ENCODE data around the gene RCAN3. TPM values are rescaled to one million over a fixed set of nuclear protein-coding genes. Genes with fewer than 3 reads are reported as not detected.

The RCAN3 gene
- total and polyA plus RNA-seq, 9 of the 15 experiments (the other 6 are each of a cell fraction or from before 2014, with no cell fraction given): 0.10 to 1.4 (median 0.43) TPM

DNA sequence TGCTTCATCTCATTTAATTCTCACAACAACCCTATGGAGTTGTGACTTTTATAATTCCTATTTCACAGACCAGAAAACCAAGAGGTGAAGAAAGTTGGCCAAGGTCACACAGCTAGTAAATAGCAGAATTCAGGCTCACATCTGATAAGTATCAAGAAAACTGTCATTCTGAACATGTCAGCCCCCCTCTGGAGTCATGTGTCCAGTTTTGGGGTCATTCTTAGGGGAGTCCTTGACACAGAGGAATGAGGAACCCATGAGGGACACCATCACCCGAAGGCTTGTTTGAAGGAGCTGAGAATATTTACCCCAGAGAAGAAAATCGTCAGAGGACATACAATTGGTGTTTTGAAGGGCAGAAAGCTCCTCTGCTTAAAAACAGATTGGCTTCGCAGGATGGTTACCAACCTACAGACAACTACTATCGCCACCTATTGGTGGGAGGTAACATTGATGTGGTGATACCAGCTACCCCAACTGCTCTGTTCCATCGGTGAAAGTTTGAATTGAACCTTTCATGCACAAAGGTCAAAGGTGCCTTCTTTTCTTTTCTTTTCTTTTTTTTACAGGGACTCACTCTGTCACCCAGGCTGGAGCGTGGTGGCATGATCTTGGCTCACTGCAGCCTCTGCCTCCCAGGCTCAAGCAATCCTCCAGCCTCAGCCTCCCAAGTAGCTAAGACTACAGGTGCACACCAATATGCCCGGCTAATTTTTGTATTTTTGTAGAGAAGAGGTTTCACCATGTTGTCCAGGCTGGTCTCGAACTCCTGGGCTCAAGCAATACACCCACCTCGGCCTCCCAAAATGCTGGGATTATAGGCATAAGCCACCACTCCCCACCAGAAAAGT is 84.6 kb downstream of the RCAN3 start (continued):
- TF ChIP-seq, protein P1, sequence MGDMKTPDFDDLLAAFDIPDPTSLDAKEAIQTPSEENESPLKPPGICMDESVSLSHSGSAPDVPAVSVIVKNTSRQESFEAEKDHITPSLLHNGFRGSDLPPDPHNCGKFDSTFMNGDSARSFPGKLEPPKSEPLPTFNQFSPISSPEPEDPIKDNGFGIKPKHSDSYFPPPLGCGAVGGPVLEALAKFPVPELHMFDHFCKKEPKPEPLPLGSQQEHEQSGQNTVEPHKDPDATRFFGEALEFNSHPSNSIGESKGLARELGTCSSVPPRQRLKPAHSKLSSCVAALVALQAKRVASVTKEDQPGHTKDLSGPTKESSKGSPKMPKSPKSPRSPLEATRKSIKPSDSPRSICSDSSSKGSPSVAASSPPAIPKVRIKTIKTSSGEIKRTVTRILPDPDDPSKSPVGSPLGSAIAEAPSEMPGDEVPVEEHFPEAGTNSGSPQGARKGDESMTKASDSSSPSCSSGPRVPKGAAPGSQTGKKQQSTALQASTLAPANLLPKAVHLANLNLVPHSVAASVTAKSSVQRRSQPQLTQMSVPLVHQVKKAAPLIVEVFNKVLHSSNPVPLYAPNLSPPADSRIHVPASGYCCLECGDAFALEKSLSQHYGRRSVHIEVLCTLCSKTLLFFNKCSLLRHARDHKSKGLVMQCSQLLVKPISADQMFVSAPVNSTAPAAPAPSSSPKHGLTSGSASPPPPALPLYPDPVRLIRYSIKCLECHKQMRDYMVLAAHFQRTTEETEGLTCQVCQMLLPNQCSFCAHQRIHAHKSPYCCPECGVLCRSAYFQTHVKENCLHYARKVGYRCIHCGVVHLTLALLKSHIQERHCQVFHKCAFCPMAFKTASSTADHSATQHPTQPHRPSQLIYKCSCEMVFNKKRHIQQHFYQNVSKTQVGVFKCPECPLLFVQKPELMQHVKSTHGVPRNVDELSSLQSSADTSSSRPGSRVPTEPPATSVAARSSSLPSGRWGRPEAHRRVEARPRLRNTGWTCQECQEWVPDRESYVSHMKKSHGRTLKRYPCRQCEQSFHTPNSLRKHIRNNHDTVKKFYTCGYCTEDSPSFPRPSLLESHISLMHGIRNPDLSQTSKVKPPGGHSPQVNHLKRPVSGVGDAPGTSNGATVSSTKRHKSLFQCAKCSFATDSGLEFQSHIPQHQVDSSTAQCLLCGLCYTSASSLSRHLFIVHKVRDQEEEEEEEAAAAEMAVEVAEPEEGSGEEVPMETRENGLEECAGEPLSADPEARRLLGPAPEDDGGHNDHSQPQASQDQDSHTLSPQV (IDR thresholded peaks at IDR 0.05): no peak
- no peak for TF ChIP-seq GABPB2 (CRISPR knock-in tag; conservative IDR thresholded peaks at IDR 0.05)

DNA sequence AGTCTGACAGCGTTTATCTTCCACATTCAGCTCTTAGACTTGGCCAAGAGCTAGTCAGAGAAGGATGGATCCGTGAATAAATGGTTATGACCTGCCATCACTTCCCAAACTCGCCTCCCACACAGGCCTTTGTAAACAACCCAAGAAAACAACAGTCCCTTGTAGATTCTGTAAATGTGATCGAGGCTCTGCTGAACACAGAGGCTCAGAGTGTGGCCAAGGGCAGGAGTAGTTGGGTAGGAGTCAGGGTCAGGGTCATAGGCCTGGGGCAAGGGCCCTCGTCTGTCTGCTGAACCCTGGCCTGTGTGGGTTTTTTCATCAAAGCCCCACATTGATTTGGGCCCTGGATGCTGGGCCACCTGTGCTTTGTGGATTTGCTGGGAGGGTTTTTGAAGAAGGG is 85.9 kb downstream of the RCAN3 start:
- H3K4me1 ChIP-seq (replicated peaks in 1 of 2; ENCODE audit: control insufficient read depth in 2 of 2, insufficient read depth in 2 of 2, low read length in 2 of 2): peaks cover 14 to 16% of the 10 kb centered on the region in 2 experiments; a peak in 4 of 5 replicates

More for the DNA sequence above, 85.9 kb downstream of the RCAN3 start:
- no peaks in the 10 kb centered on the region; the same call in 1 of the 2 replicates for H4K20me1 ChIP-seq (replicated peaks; ENCODE audit: control insufficient read depth, insufficient read depth, low read length)
- peaks cover 25 to 46% of the 10 kb centered on the region in 2 experiments; a peak in 4 of 5 replicates for H3K27me3 ChIP-seq (ENCODE audit: control insufficient read depth in 2 of 2, insufficient read depth in 2 of 2, low read length in 2 of 2)
- no peak overlapping the region for H3K27ac ChIP-seq (ENCODE audit: extremely low read depth, low read depth, low read length)
- CTCF ChIA-PET (ENCODE audit: low intra/inter-chr PET ratio): no interaction called here
- DNase-seq (ENCODE audit: extremely low read depth in 1 of 4, low spot score in 3 of 4) (no peak), FAIRE-seq (no peak), ATAC-seq (no peak)
- TF ChIP-seq C11orf30 (IDR thresholded peaks at IDR 0.05; ENCODE audit: low read depth): no peak
- no TSS peak for BruUV-seq (replicated peaks)
- intact Hi-C loops (cut with micrococcal nuclease): loop anchor here (5.0 kb wide), 1 partner anchor 51 kb away; no protein-coding TSS in a partner anchor
- in situ Hi-C loops (cut with MboI): no loop called here
- no peaks in the 10 kb centered on the region for H3K9me3 ChIP-seq (replicated peaks; ENCODE audit: control insufficient read depth, insufficient read depth, low read depth, low read length)
- H3K4me3 ChIP-seq: no peak overlapping the region
- no peak overlapping the region for H2AFZ ChIP-seq (ENCODE audit: low read depth, low read length)
- WGBS (ENCODE audit: insufficient coverage, low coverage, missing lambda C conversion rate): 4% methylated on average over 5 of the region's 5 CpGs
- no peak overlapping the region for H3K9ac ChIP-seq (ENCODE audit: insufficient read depth in 1 of 2, low read depth in 2 of 2, low read length in 2 of 2)
- POLR2A ChIA-PET: no interaction called here
- no peaks in the 10 kb centered on the region for H3K36me3 ChIP-seq (ENCODE audit: control insufficient read depth, insufficient read depth, low read length)
- H3K79me2 ChIP-seq (ENCODE audit: control insufficient read depth, insufficient read depth, low read length): no peaks in the 10 kb centered on the region
- no peaks in the 10 kb centered on the region for H3K9me1 ChIP-seq (ENCODE audit: control insufficient read depth, insufficient read depth, low read length)
- no peak overlapping the region for H3K4me2 ChIP-seq (ENCODE audit: insufficient read depth, low read length)

All from K562 (cell line).